Aorta (tissue), 5 donors: Measurements from ENCODE around the gene MPRIP. TPM values are rescaled to one million over a fixed set of nuclear protein-coding genes. Genes with fewer than 3 reads are reported as not detected.
"Not testable (repeated sequence)": the region's sequence is repeated elsewhere in the genome, so short reads cannot be mapped to it uniquely, and the experiment has no call there.

ENCODE experiments used
- ATAC-seq: fragments of 200-7000 bp; cut with Tn5 transposase; one replicate; pipeline ENCODE4 v1.9.1; 2022; ENCODE audit warnings: moderate library complexity; ENCODE audit not compliant: low FRiP score
- DNase-seq, 2 donors: peaks; one replicate each; pipeline ENCODE4 v3.0.0-alpha.2; 2020
- H3K27ac ChIP-seq, 2 donors: one replicate each; pipeline ENCODE4 v1.5.1; 2013; ENCODE audit warnings: low read length in 2 of 2, mild to moderate bottlenecking in 2 of 2, moderate library complexity in 2 of 2, control low read depth in 1 of 2, inconsistent platforms in 1 of 2, low read depth in 1 of 2
- H3K27me3 ChIP-seq, 2 donors: one replicate each; pipeline ENCODE4 v1.6.1; 2013; ENCODE audit warnings: control low read depth in 1 of 2, low read length in 1 of 2, mild to moderate bottlenecking in 1 of 2, moderate library complexity in 1 of 2; ENCODE audit not compliant: insufficient read depth in 2 of 2, control insufficient read depth in 1 of 2
- H3K36me3 ChIP-seq, 2 donors: one replicate each; pipeline ENCODE4 v1.6.1; 2013; ENCODE audit warnings: control low read depth in 1 of 2, low read length in 1 of 2, mild to moderate bottlenecking in 1 of 2; ENCODE audit not compliant: insufficient read depth in 2 of 2, control insufficient read depth in 1 of 2
- H3K4me1 ChIP-seq, 2 donors: one replicate each; pipeline ENCODE4 v1.6.1; 2013; ENCODE audit warnings: low read length in 2 of 2, control low read depth in 1 of 2, mild to moderate bottlenecking in 1 of 2, moderate library complexity in 1 of 2; ENCODE audit not compliant: insufficient read depth in 2 of 2, control insufficient read depth in 1 of 2
- H3K4me3 ChIP-seq, 2 donors: one replicate each; pipeline ENCODE4 v1.5.1; 2013; ENCODE audit warnings: low read length in 2 of 2, control low read depth in 1 of 2, mild to moderate bottlenecking in 1 of 2
- H3K9me3 ChIP-seq: one replicate; pipeline ENCODE4 v1.6.1; 2013; ENCODE audit warnings: mild to moderate bottlenecking, low read length; ENCODE audit not compliant: control insufficient read depth
- WGBS, 2 donors: extraction: QIAGEN DNeasy Blood & Tissue Kit; methylation state at CpG; one replicate each; pipeline ENCODE4 v1.1.7; 2013; 5-methylcytosine and 5-hydroxymethylcytosine counted together
- intact Hi-C, 2 donors: fragments of 100-400 bp; cut with DNase I; formaldehyde crosslinking; loops; one replicate each; pipeline versions ENCODE4 v1.14.2 to v1.15.0; 2022
- long read RNA-seq, 2 donors: library from polyadenylated mRNA; unstranded; transcript quantifications; one replicate each; pipeline ENCODE4 v2.0.0, GENCODE V29; 2020 to 2021
- polyA plus RNA-seq, 2 donors: library from polyadenylated mRNA; stranded (reverse); fragments of 200-250 nt; gene quantifications; one replicate each; pipeline ENCODE4 v1.2.3, GENCODE V29; 2013
- total RNA-seq, 2 donors: library from RNA; stranded (reverse); fragmentation: NEBNext Ultra II Directional; extraction: Animal tissue kit (Norgen Biotek cat#: 25700); gene quantifications; one replicate each; pipeline ENCODE4 v1.2.1, GENCODE V29; 2021
- donor health status: healthy with polysubstance abuse.
- donor health status: Bipolar disorder and iron deficiency.
- donor health status: DM: no; HTN: no; CAD: no.
- donor health status: DM: no; HTN: no; CAD: no.
- donor health status: DM: yes; HTN: yes; CAD: no.

MPRIP gene
- total RNA-seq, result 100 to 1,000 TPM; 361 to 519 TPM
- 100 to 1,000 TPM in 1 of 2 donors, 10 to 100 TPM in 1; 97.8 to 241 TPM for polyA plus RNA-seq
- long read RNA-seq, donor 1, full-length matches to known transcripts, result 6 of 672 reads
- long read RNA-seq, donor 1, partial matches to known transcripts, result 553 of 672 reads
- long read RNA-seq, donor 1, other reads (novel, unspliced or antisense), result 113 of 672 reads
- long read RNA-seq, donor 2, transcript MPRIP-202 (24 exons, 3,846 nt), result major isoform, 17 of 196 reads
- long read RNA-seq, donor 2, partial matches to known transcripts, result 99 of 196 reads
- long read RNA-seq, donor 2, other reads (novel, unspliced or antisense), result 80 of 196 reads

- Histone ChIP-seq H3K27me3 (no peaks in the 10 kb centered on the region), H3K4me3 (peak within 1 kb of the TSS; percentile 70 to 83), H3K36me3 (no peaks in the 10 kb centered on the region), H3K4me1 (peaks cover 3 to 4% of the 10 kb centered on the region in 2 donors), H3K9me3 (no peaks in the 10 kb centered on the region), H3K27ac (peak within 1 kb of the TSS in 1 of 2 donors; percentile 80)
- WGBS, 2 donors, result 0 to 1% methylated on average over 10 to 67 of the region's 67 CpGs
- DNase-seq (no peak), ATAC-seq (no peak)
- intact Hi-C loops, result no loop called here
Measured at GRCh38 chr17:17042384-17042736, at the start of gene MPRIP. TSS of gene MPRIP (plus strand) at chr17:17042457. CDS start at chr17:17042849, 392 bp downstream.

- WGBS, 2 donors, result 28 to 33% methylated on average over 2 of the region's 2 CpGs
- no peak overlapping the region for H3K27ac ChIP-seq
- no peaks in the 10 kb centered on the region for H3K36me3 ChIP-seq
- no peaks in the 10 kb centered on the region for H3K9me3 ChIP-seq
- ATAC-seq (no peak), DNase-seq (no peak)
- intact Hi-C loops, result loop anchor here in 1 of 2 donors (5.0 kb wide), 1 partner anchor 457 kb away; no protein-coding TSS in a partner anchor
- no peak overlapping the region for H3K4me3 ChIP-seq
- no peaks in the 10 kb centered on the region for H3K4me1 ChIP-seq
- no peaks in the 10 kb centered on the region for H3K27me3 ChIP-seq
Measured at GRCh38 chr17:16994631-16995030, 47.6 kb upstream of the MPRIP start.

GRCh38 chr17:16995930-16996329, 46.3 kb upstream of the MPRIP start:
- Histone ChIP-seq H3K4me3 (no peak overlapping the region), H3K9me3 (no peaks in the 10 kb centered on the region), H3K4me1 (no peaks in the 10 kb centered on the region), H3K36me3 (no peaks in the 10 kb centered on the region), H3K27me3 (no peaks in the 10 kb centered on the region), H3K27ac (no peak overlapping the region)
- intact Hi-C loops, result no loop called here
- DNase-seq, result no peak
- ATAC-seq, result no peak
- WGBS, 2 donors, result 95% methylated on average over 7 of the region's 7 CpGs

GRCh38 chr17:16996726-16997125, 45.5 kb upstream of the MPRIP start:
- 93 to 95% methylated on average over 10 to 11 of the region's 11 CpGs for WGBS, 2 donors
- DNase-seq, H3K27me3 ChIP-seq, H3K4me1 ChIP-seq, H3K9me3 ChIP-seq, intact Hi-C loops, H3K27ac ChIP-seq, ATAC-seq, H3K4me3 ChIP-seq, H3K36me3 ChIP-seq: not testable (repeated sequence)

GRCh38 chr17:16997514-16998429, 44.5 kb upstream of the MPRIP start:
- intact Hi-C loops, result no loop called here
- no peaks in the 10 kb centered on the region for H3K4me1 ChIP-seq
- H3K36me3 ChIP-seq, result no peaks in the 10 kb centered on the region
- H3K9me3 ChIP-seq, result no peaks in the 10 kb centered on the region
- no peak for DNase-seq
- 90 to 91% methylated on average over 14 of the region's 14 CpGs for WGBS, 2 donors
- H3K27ac ChIP-seq, result no peak overlapping the region
- ATAC-seq, result no peak
- H3K4me3 ChIP-seq, result no peak overlapping the region
- no peaks in the 10 kb centered on the region for H3K27me3 ChIP-seq

GRCh38 chr17:16999931-17000625, 42.2 kb upstream of the MPRIP start:
- Histone ChIP-seq H3K27ac (no peak overlapping the region), H3K9me3 (no peaks in the 10 kb centered on the region), H3K36me3 (no peaks in the 10 kb centered on the region), H3K4me3 (no peak overlapping the region), H3K4me1 (no peaks in the 10 kb centered on the region), H3K27me3 (no peaks in the 10 kb centered on the region)
- DNase-seq (no peak), ATAC-seq (no peak)
- WGBS, 2 donors, result 87 to 89% methylated on average over 7 of the region's 7 CpGs
- intact Hi-C loops, result loop anchor here (5.0 to 10.0 kb wide), 5 partner anchors 115 to 305 kb away; partner anchors contain the start of genes FLCN (in 1 of the 2), NT5M (in 1 of the 2) and PLD6 (in 1 of the 2)

- peak in 1 of 2 donors; percentile 65 for DNase-seq
- Histone ChIP-seq H3K27me3 (no peaks in the 10 kb centered on the region), H3K4me1 (no peaks in the 10 kb centered on the region), H3K36me3 (no peaks in the 10 kb centered on the region), H3K4me3 (no peak overlapping the region), H3K27ac (no peak overlapping the region), H3K9me3 (no peaks in the 10 kb centered on the region)
- 78 to 79% methylated on average over 9 of the region's 9 CpGs for WGBS, 2 donors
- intact Hi-C loops, result loop anchor here (5.0 to 10.0 kb wide), 5 partner anchors 114 to 304 kb away; partner anchors contain the start of genes FLCN (in 1 of the 2), NT5M (in 1 of the 2) and PLD6 (in 1 of the 2)
- ATAC-seq, result no peak
Measured at GRCh38 chr17:17001076-17001777, 41.0 kb upstream of the MPRIP start.
